Measurements from ENCODE around the gene VPS16. TPM values are rescaled to one million over a fixed set of nuclear protein-coding genes. Genes with fewer than 3 reads are reported as not detected.

Gene VPS16
- total RNA-seq, 4 donors from 2014 or later: 29.2 to 42.2 (median 36.7) TPM

GRCh38 chr20:2866236-2866635, 25.7 kb downstream of the VPS16 start:
- intact Hi-C loops (cut with DNase I; ENCODE audit: low total_unique reads) (no loop called here), in situ Hi-C loops (cut with MboI; ENCODE audit: low pct_ligation_motif_present in 1 of 4, low pct_unique_long_range_greater_than_20kb in 1 of 4, low sequenced_read_pairs in 3 of 4) (no loop called here)
- H3K9me3 ChIP-seq: no peaks in the 10 kb centered on the region
- H3K36me3 ChIP-seq: peaks cover 0 to 10% (median 0%) of the 10 kb centered on the region in 4 donors
- H3K27ac ChIP-seq: no peak overlapping the region
- peaks cover 0 to 8% (median 2%) of the 10 kb centered on the region in 4 donors for H3K4me1 ChIP-seq
- 91% methylated on average over 11 of the region's 11 CpGs; no CpG with 5 or more reads in 1 of the 2 donors for WGBS, 2 donors (ENCODE audit: low coverage in 1 of 2)
- TF ChIP-seq EP300 (IDR thresholded peaks at IDR 0.05; ENCODE audit: low read depth) (no peak), POLR2A (IDR thresholded peaks at IDR 0.05) (no peak), POLR2AphosphoS5 (IDR thresholded peaks at IDR 0.05) (no peak), CTCF (IDR thresholded peaks at IDR 0.05) (no peak)
- peaks cover 10% of the 10 kb centered on the region for H3K27me3 ChIP-seq
- H3K4me3 ChIP-seq: no peak overlapping the region
- DNase-seq: no peak

- in situ Hi-C loops (cut with MboI; ENCODE audit: low pct_ligation_motif_present in 1 of 4, low pct_unique_long_range_greater_than_20kb in 1 of 4, low sequenced_read_pairs in 3 of 4): no loop called here
- TF ChIP-seq POLR2A (IDR thresholded peaks at IDR 0.05) (no peak), POLR2AphosphoS5 (IDR thresholded peaks at IDR 0.05) (no peak), CTCF (IDR thresholded peaks at IDR 0.05) (no peak), EP300 (IDR thresholded peaks at IDR 0.05; ENCODE audit: low read depth) (no peak)
- H3K4me1 ChIP-seq: peaks cover 0 to 19% (median 12%) of the 10 kb centered on the region in 4 donors
- H3K36me3 ChIP-seq: no peaks in the 10 kb centered on the region
- no peaks in the 10 kb centered on the region for H3K9me3 ChIP-seq
- no peak overlapping the region for H3K27ac ChIP-seq
- WGBS, 2 donors (ENCODE audit: low coverage in 1 of 2): 70 to 78% methylated on average over 5 to 12 of the region's 12 CpGs
- peaks cover 20% of the 10 kb centered on the region for H3K27me3 ChIP-seq
- no peak overlapping the region for H3K4me3 ChIP-seq
- intact Hi-C loops (cut with DNase I; ENCODE audit: low total_unique reads): no loop called here
- DNase-seq: peak; percentile 34
These were observed 26.7 kb downstream of the VPS16 start for GRCh38 chr20:2867081-2867864.

GRCh38 chr20:2869381-2869780, 28.8 kb downstream of the VPS16 start:
- Histone ChIP-seq H3K4me3 (no peak overlapping the region), H3K27me3 (peaks cover 21% of the 10 kb centered on the region), H3K9me3 (no peaks in the 10 kb centered on the region), H3K4me1 (peaks cover 0 to 29% (median 18%) of the 10 kb centered on the region in 4 donors), H3K36me3 (no peaks in the 10 kb centered on the region), H3K27ac (no peak overlapping the region)
- TF ChIP-seq POLR2AphosphoS5 (IDR thresholded peaks at IDR 0.05) (no peak), POLR2A (IDR thresholded peaks at IDR 0.05) (no peak), EP300 (IDR thresholded peaks at IDR 0.05; ENCODE audit: low read depth) (no peak), CTCF (IDR thresholded peaks at IDR 0.05) (no peak)
- in situ Hi-C loops (cut with MboI; ENCODE audit: low pct_ligation_motif_present in 1 of 4, low pct_unique_long_range_greater_than_20kb in 1 of 4, low sequenced_read_pairs in 3 of 4) (no loop called here), intact Hi-C loops (cut with DNase I; ENCODE audit: low total_unique reads) (no loop called here)
- no peak for DNase-seq
- 100% methylated on average over 1 to 3 of the region's 3 CpGs for WGBS, 2 donors (ENCODE audit: low coverage in 1 of 2)

GRCh38 chr20:2871111-2871465, 30.5 kb downstream of the VPS16 start:
- Histone ChIP-seq H3K9me3 (no peaks in the 10 kb centered on the region), H3K4me3 (no peak overlapping the region), H3K27me3 (peaks cover 21% of the 10 kb centered on the region), H3K36me3 (no peaks in the 10 kb centered on the region), H3K4me1 (peaks cover 0 to 45% (median 29%) of the 10 kb centered on the region in 4 donors), H3K27ac (no peak overlapping the region)
- TF ChIP-seq CTCF (IDR thresholded peaks at IDR 0.05): no peak
- no peak for TF ChIP-seq EP300 (IDR thresholded peaks at IDR 0.05; ENCODE audit: low read depth)
- TF ChIP-seq POLR2A (IDR thresholded peaks at IDR 0.05): no peak
- no peak for TF ChIP-seq POLR2AphosphoS5 (IDR thresholded peaks at IDR 0.05)
- DNase-seq: no peak
- WGBS, 2 donors (ENCODE audit: low coverage in 1 of 2): 48% methylated on average over 2 of the region's 2 CpGs; no CpG with 5 or more reads in 1 of the 2 donors
- in situ Hi-C loops (cut with MboI; ENCODE audit: low pct_ligation_motif_present in 1 of 4, low pct_unique_long_range_greater_than_20kb in 1 of 4, low sequenced_read_pairs in 3 of 4): no loop called here
- intact Hi-C loops (cut with DNase I; ENCODE audit: low total_unique reads): no loop called here

All from transverse colon (tissue), 4 donors.